IMR-90 (cell line): ENCODE measurements around the gene TIGD1. TPM values are rescaled to one million over a fixed set of nuclear protein-coding genes. Genes with fewer than 3 reads are reported as not detected.

Source experiments
- ATAC-seq: fragments of 200-7000 bp; cut with Tn5 transposase; 2 replicates; pipeline ENCODE4 v1.9.1; 2020; ENCODE audit warnings: low read depth, mild to moderate bottlenecking, moderate library complexity
- BruUV-seq: library from RNA; stranded (reverse); fragments of 400-500 nt; replicated peaks from 2 replicates; lab custom pipeline; 2021; lab: Mats Ljungman, UMichigan
- CTCF ChIA-PET: fragments of 300-600 bp; formaldehyde crosslinking; extraction: SDS; loops from one replicate; lab custom pipeline; 2021; ENCODE audit warnings: antibody characterized with exemption; lab: Yijun Ruan, JAX
- POLR2A ChIA-PET: fragments of 300-600 bp; sonication (Branson Sonifier 250); formaldehyde crosslinking; loops from one replicate; lab custom pipeline; 2022; ENCODE audit warnings: antibody characterized with exemption; ENCODE audit not compliant: unreplicated experiment; lab: Charles Lee
- DNase-seq: peaks from one replicate; pipeline ENCODE4 v3.0.0; 2013
- H2AFZ ChIP-seq: replicated peaks from 2 replicates; pipeline ENCODE3; 2013; ENCODE audit warnings: low read length, mild to moderate bottlenecking; ENCODE audit not compliant: poor library complexity
- H2AK5ac ChIP-seq: 2 replicates; pipeline ENCODE4 v1.6.1; 2013; ENCODE audit warnings: low read depth, low read length, inconsistent platforms
- H2AK9ac ChIP-seq: replicated peaks from 2 replicates; pipeline ENCODE3; 2013; ENCODE audit warnings: mild to moderate bottlenecking, low read depth, low read length, moderate library complexity; ENCODE audit not compliant: poor library complexity
- H2BK120ac ChIP-seq: 2 replicates; pipeline ENCODE4 v1.6.1; 2013; ENCODE audit warnings: low read depth, low read length, inconsistent platforms
- H2BK15ac ChIP-seq: 3 replicates; pipeline ENCODE4 v1.6.1; 2013; ENCODE audit warnings: low read depth, low read length, inconsistent platforms
- H2BK20ac ChIP-seq: 2 replicates; pipeline ENCODE4 v1.6.1; 2013; ENCODE audit warnings: low read depth, mild to moderate bottlenecking, inconsistent platforms, low read length, moderate library complexity
- H2BK5ac ChIP-seq: 2 replicates; pipeline ENCODE4 v1.6.1; 2013; ENCODE audit warnings: mild to moderate bottlenecking, low read depth, low read length, inconsistent platforms; ENCODE audit not compliant: poor library complexity, severe bottlenecking
- H3K14ac ChIP-seq: replicated peaks from 2 replicates; pipeline ENCODE4 v1.6.1; 2013; ENCODE audit warnings: low read depth, low read length, inconsistent platforms
- H3K18ac ChIP-seq: 2 replicates; pipeline ENCODE4 v1.6.1; 2013; ENCODE audit warnings: low read depth, low read length, control low read depth
- H3K23ac ChIP-seq: 2 replicates; pipeline ENCODE4 v1.6.1; 2013; ENCODE audit warnings: low read depth, low read length, inconsistent platforms
- H3K27ac ChIP-seq: 2 replicates; pipeline ENCODE4 v1.5.1; 2013; ENCODE audit warnings: mild to moderate bottlenecking, control low read depth, low read length; ENCODE audit not compliant: insufficient read depth
- H3K27me3 ChIP-seq: 2 replicates; pipeline ENCODE4 v1.6.1; 2013; ENCODE audit warnings: low read length; ENCODE audit not compliant: control insufficient read depth, insufficient read depth
- H3K36me3 ChIP-seq: 2 replicates; pipeline ENCODE4 v1.6.1; 2013; ENCODE audit warnings: low read length, mixed read lengths; ENCODE audit not compliant: control insufficient read depth, insufficient read depth
- H3K4ac ChIP-seq: 2 replicates; pipeline ENCODE4 v1.6.1; 2013; ENCODE audit warnings: low read depth, low read length, inconsistent platforms
- H3K4me1 ChIP-seq: 2 replicates; pipeline ENCODE4 v1.6.1; 2013; ENCODE audit warnings: low read length, mixed read lengths; ENCODE audit not compliant: control insufficient read depth, insufficient read depth
- H3K4me2 ChIP-seq: 2 replicates; pipeline ENCODE4 v1.6.1; 2013; ENCODE audit warnings: low read depth, mild to moderate bottlenecking, control low read depth, low read length, moderate library complexity
- H3K4me3 ChIP-seq: 2 replicates; pipeline ENCODE4 v1.5.1; 2013; ENCODE audit warnings: low read depth, mild to moderate bottlenecking, control low read depth, low read length, moderate library complexity; ENCODE audit not compliant: insufficient read depth
- H3K56ac ChIP-seq: 2 replicates; pipeline ENCODE4 v1.6.1; 2013; ENCODE audit warnings: low read length, inconsistent platforms; ENCODE audit not compliant: insufficient read depth; ENCODE audit errors: extremely low read depth
- H3K79me1 ChIP-seq, 2 experiments: 2 replicates each; pipeline ENCODE4 v1.6.1; 2013; ENCODE audit warnings: low read length in 2 of 2, inconsistent platforms in 1 of 2, low read depth in 1 of 2
- H3K9ac ChIP-seq: 2 replicates; pipeline ENCODE4 v1.6.1; 2013; ENCODE audit warnings: low read depth, low read length, control low read depth
- H3K9me1 ChIP-seq: 2 replicates; pipeline ENCODE4 v1.6.1; 2013; ENCODE audit warnings: low read length, inconsistent platforms; ENCODE audit not compliant: insufficient read depth
- H3K9me3 ChIP-seq: 2 replicates; pipeline ENCODE4 v1.6.1; 2013; ENCODE audit warnings: low read length; ENCODE audit not compliant: control insufficient read depth, insufficient read depth
- H4K20me1 ChIP-seq: 2 replicates; pipeline ENCODE4 v1.6.1; 2013; ENCODE audit warnings: low read length, inconsistent platforms; ENCODE audit not compliant: insufficient read depth
- H4K5ac ChIP-seq: 2 replicates; pipeline ENCODE4 v1.6.1; 2013; ENCODE audit warnings: mild to moderate bottlenecking, low read depth, low read length, control low read depth
- H4K8ac ChIP-seq, 2 experiments: 2 replicates each; pipeline ENCODE4 v1.6.1; 2013; ENCODE audit warnings: low read depth in 2 of 2, low read length in 2 of 2, control low read depth in 1 of 2, inconsistent platforms in 1 of 2
- H4K91ac ChIP-seq: 2 replicates; pipeline ENCODE4 v1.6.1; 2013; ENCODE audit warnings: low read depth, low read length, inconsistent platforms; ENCODE audit not compliant: insufficient read depth
- BHLHE40 ChIP-seq: fragments of 150-350 bp; IDR thresholded peaks from 2 replicates; pipeline ENCODE4 v1.6.1; 2016; ENCODE audit warnings: mild to moderate bottlenecking, low read depth, low read length
- CEBPB ChIP-seq: IDR thresholded peaks from 2 replicates; pipeline ENCODE4 v1.6.1; 2012; ENCODE audit warnings: low read depth, low read length, improper control_type of control experiment
- CHD1 ChIP-seq: IDR thresholded peaks from 2 replicates; pipeline ENCODE4 v1.6.1; 2012; ENCODE audit warnings: low read depth, low read length, improper control_type of control experiment
- CTCF ChIP-seq: conservative IDR thresholded peaks from 2 replicates; pipeline ENCODE4 v1.5.1; 2012; ENCODE audit warnings: mild to moderate bottlenecking, low read depth, low read length, improper control_type of control experiment
- ELK1 ChIP-seq: fragments of 150-350 bp; IDR thresholded peaks from 2 replicates; pipeline ENCODE4 v1.6.1; 2016; ENCODE audit warnings: low read depth, mild to moderate bottlenecking, low read length, moderate library complexity, borderline replicate concordance
- FOS ChIP-seq: fragments of 150-350 bp; IDR thresholded peaks from 2 replicates; pipeline ENCODE4 v1.6.1; 2016; ENCODE audit warnings: low read depth, low read length
- MAFK ChIP-seq: IDR thresholded peaks from 2 replicates; pipeline ENCODE4 v1.6.1; 2012; ENCODE audit warnings: low read depth, low read length, improper control_type of control experiment
- MXI1 ChIP-seq: IDR thresholded peaks from 2 replicates; pipeline ENCODE4 v1.6.1; 2012; ENCODE audit warnings: low read depth, mild to moderate bottlenecking, low read length, moderate library complexity, borderline replicate concordance
- NFE2L2 ChIP-seq: fragments of 150-350 bp; IDR thresholded peaks from 2 replicates; pipeline ENCODE4 v1.6.1; 2016; ENCODE audit warnings: low read depth, mild to moderate bottlenecking, low read length
- POLR2A ChIP-seq: IDR thresholded peaks from 2 replicates; pipeline ENCODE4 v1.6.1; 2012; ENCODE audit warnings: mild to moderate bottlenecking, low read depth, low read length
- RAD21 ChIP-seq: IDR thresholded peaks from 2 replicates; pipeline ENCODE4 v1.6.1; 2012; ENCODE audit warnings: low read length, improper control_type of control experiment
- RCOR1 ChIP-seq: IDR thresholded peaks from 2 replicates; pipeline ENCODE4 v1.6.1; 2012; ENCODE audit warnings: mild to moderate bottlenecking, low read length, improper control_type of control experiment; ENCODE audit not compliant: insufficient replicate concordance
- RFX5 ChIP-seq: IDR thresholded peaks from 2 replicates; pipeline ENCODE4 v1.8.0; 2012; ENCODE audit warnings: low read depth, mild to moderate bottlenecking, low read length, moderate library complexity
- SMC3 ChIP-seq: fragments of 150-350 bp; IDR thresholded peaks from 2 replicates; pipeline ENCODE4 v1.6.1; 2016; ENCODE audit warnings: low read depth, mild to moderate bottlenecking, antibody characterized with exemption, low read length, moderate library complexity
- USF2 ChIP-seq: fragments of 150-350 bp; IDR thresholded peaks from 2 replicates; pipeline ENCODE4 v1.6.1; 2017; ENCODE audit warnings: mild to moderate bottlenecking, antibody characterized with exemption, low read length, low read depth
- dilution Hi-C: fragments of 300-500 bp; cut with HindIII; formaldehyde crosslinking; loops from one replicate; pipeline ENCODE4 v1.14.3; 2018; ENCODE audit warnings: low sequenced_read_pairs; ENCODE audit not compliant: unreplicated experiment
- in situ Hi-C: fragments of 300-500 bp; cut with MboI; formaldehyde crosslinking; loops from 3 replicates; pipeline ENCODE4 v1.14.3; 2019; ENCODE audit warnings: low sequenced_read_pairs, inconsistent platforms, mixed read lengths
- intact Hi-C: fragments of 100-400 bp; cut with micrococcal nuclease; formaldehyde crosslinking; loops from 2 replicates; pipeline ENCODE4 v1.10.0; 2022
- polyA plus RNA-seq, 3 experiments: library from polyadenylated mRNA; depleted of rRNA; stranded (reverse); fragments of >200 nt; gene quantifications; 2 replicates each; pipeline ENCODE4 v1.2.3, GENCODE V29; 2012; ENCODE audit warnings: low replicate concordance in 1 of 3
- total RNA-seq: library from RNA; depleted of rRNA; stranded (reverse); fragments of >200 nt; gene quantifications from 2 replicates; pipeline ENCODE4 v1.2.3, GENCODE V29; 2012

Gene TIGD1
- total and polyA plus RNA-seq, 2 of the 4 experiments (the other 2 are of a cell fraction) = 2.7 to 2.9 TPM

- ChIA-PET POLR2A (no interaction called here), CTCF (no interaction called here)
- no peak overlapping the region for H2BK120ac ChIP-seq
- no peak overlapping the region for H3K14ac ChIP-seq
- H3K9me3 ChIP-seq = no peaks in the 10 kb centered on the region
- no peak overlapping the region for H2BK5ac ChIP-seq
- H3K79me1 ChIP-seq = peaks cover 7 to 34% of the 10 kb centered on the region in 2 experiments; a peak in 3 of 4 replicates
- H2AK9ac ChIP-seq = no peak overlapping the region
- peaks cover 25% of the 10 kb centered on the region for H3K36me3 ChIP-seq
- in situ Hi-C loops = no loop called here
- H3K56ac ChIP-seq = no peak overlapping the region
- no peak overlapping the region for H3K4me2 ChIP-seq
- no peak overlapping the region for H2AFZ ChIP-seq
- no peak overlapping the region for H2AK5ac ChIP-seq
- H3K4me3 ChIP-seq = no peak overlapping the region
- no peaks in the 10 kb centered on the region for H4K20me1 ChIP-seq
- H4K5ac ChIP-seq = no peak overlapping the region
- H4K91ac ChIP-seq = no peak overlapping the region
- intact Hi-C loops = no loop called here
- H3K9ac ChIP-seq = no peak overlapping the region
- BruUV-seq = no TSS peak
- no peak for TF ChIP-seq ELK1
- no peak for TF ChIP-seq RCOR1
- TF ChIP-seq CTCF = no peak
- no peak for TF ChIP-seq SMC3
- TF ChIP-seq POLR2A = no peak
- no peak for TF ChIP-seq RAD21
- TF ChIP-seq MXI1 = no peak
- no peak for TF ChIP-seq NFE2L2
- TF ChIP-seq USF2 = no peak
- no peak for TF ChIP-seq FOS
- TF ChIP-seq MAFK = no peak
- no peak for TF ChIP-seq BHLHE40
- TF ChIP-seq CEBPB = no peak
- no peak for TF ChIP-seq RFX5
- TF ChIP-seq CHD1 = no peak
- H3K4me1 ChIP-seq = peaks cover 6% of the 10 kb centered on the region; the same call in 1 of the 2 replicates
- dilution Hi-C loops = no loop called here
- H3K27me3 ChIP-seq = no peaks in the 10 kb centered on the region
- H3K27ac ChIP-seq = no peak overlapping the region
- H3K18ac ChIP-seq = no peak overlapping the region
- ATAC-seq (no peak), DNase-seq (no peak)
- H2BK15ac ChIP-seq = no peak overlapping the region
- no peak overlapping the region for H2BK20ac ChIP-seq
- H3K4ac ChIP-seq = no peak overlapping the region
- H4K8ac ChIP-seq = no peak overlapping the region
- H3K23ac ChIP-seq = no peak overlapping the region
- H3K9me1 ChIP-seq = peaks cover 12% of the 10 kb centered on the region; the same call in 1 of the 2 replicates
These were observed 22.7 kb upstream of the TIGD1 start for GRCh38 chr2:232573042-232573441.
